GM12873 (cell line): ENCODE data around the gene GPR78.

Source experiments
- CTCF ChIP-seq: IDR thresholded peaks from 2 replicates; pipeline ENCODE4 v1.5.1; 2012; ENCODE audit warnings: low read depth, mild to moderate bottlenecking, moderate library complexity, low read length, control low read depth; ENCODE audit not compliant: insufficient read depth; ENCODE audit errors: missing control alignments

The GPR78 gene

GRCh38 chr4:8580321-8581093 lies at the start of gene GPR78:
Gene GPR78, plus strand, starts transcription at chr4:8580392. Its CDS starts 591 bp downstream, at chr4:8580983.
- TF ChIP-seq CTCF = no peak

GRCh38 chr4:8532245-8532781 lies 47.9 kb upstream of the GPR78 start:
- no peak for TF ChIP-seq CTCF

GRCh38 chr4:8533274-8533865 lies 46.8 kb upstream of the GPR78 start:
- TF ChIP-seq CTCF = no peak

DNA sequence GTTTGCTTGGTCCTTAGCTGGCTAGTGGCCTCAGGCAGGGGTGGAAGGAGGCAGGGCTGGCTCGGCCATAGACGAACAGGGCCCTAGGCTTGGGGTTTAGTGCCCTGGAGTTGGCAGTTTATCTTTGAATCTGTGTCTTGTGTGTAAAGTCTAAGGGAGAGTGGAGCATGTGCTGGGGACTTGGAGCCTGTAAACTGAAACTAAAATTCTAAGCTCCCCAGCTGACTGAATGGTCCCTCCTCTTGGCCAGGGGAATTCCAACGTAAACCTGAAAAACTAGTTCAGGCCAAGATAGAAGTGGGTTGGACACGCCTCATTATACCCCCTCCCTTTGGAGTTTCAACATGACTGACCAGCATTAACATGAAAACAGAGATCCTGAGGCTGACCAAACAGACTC lies 46.1 kb upstream of the GPR78 start:
- TF ChIP-seq CTCF = no peak

DNA sequence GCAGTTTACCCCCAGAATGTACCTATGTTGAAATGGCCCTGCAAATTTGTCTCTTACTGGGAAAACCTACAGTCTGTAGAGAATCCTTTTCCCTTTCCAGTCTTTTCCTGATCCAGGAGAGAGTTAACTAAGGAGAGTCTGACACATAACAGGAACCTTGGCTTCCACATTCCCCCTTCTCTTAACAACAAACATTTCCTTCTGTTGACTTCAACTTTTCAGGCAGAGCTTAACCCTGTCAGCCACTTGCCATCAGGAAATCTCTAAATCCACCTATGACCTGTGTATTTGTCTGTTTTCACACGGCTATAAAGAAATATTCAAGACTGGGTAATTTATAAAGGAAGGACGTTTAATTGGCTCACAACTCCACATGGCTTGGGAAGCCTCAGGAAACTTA lies 45.6 kb upstream of the GPR78 start:
- no peak for TF ChIP-seq CTCF

DNA sequence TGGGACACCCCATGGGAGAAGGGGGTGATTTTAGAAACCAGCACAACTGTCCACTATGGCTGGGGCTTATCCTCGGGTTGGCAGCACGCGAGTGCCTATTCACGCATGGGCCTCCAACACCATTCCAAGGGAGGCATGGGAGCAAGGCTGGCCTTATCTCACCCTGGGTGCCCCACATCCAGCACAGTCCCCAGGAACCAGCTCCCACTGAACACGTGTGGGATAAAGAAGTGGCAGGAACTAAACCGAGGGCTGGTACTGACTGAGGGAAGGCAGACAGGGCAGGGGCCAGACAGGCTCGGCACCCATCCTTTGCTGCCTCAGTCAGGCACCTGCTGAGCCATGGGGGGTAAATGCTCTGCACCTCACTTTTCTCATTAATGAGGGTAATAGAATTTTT lies 43.7 kb upstream of the GPR78 start:
- TF ChIP-seq CTCF = no peak

- TF ChIP-seq CTCF = no peak
Measured at GRCh38 chr4:8537041-8537461, 43.1 kb upstream of the GPR78 start.
